GM13977 (cell line): ENCODE results near the gene BTBD9.

ENCODE experiments used
- DNase-seq: peaks from one replicate; pipeline ENCODE4 v3.0.0; 2012; ENCODE audit warnings: low spot score
- in situ Hi-C: fragments of 300-500 bp; cut with MboI; formaldehyde crosslinking; loops from one replicate; pipeline ENCODE4 v1.12.0; 2022; ENCODE audit warnings: low sequenced_read_pairs, low pct_unique_long_range_greater_than_20kb, mixed read lengths, inconsistent platforms; ENCODE audit not compliant: unreplicated experiment
- TF ChIP-seq, protein P1 (sequence below): IDR thresholded peaks from 2 replicates; pipeline ENCODE4 v1.5.1; 2012; ENCODE audit warnings: mild to moderate bottlenecking, control low read depth; ENCODE audit not compliant: insufficient read depth; ENCODE audit errors: extremely low read depth, missing control alignments

Gene BTBD9

DNA sequence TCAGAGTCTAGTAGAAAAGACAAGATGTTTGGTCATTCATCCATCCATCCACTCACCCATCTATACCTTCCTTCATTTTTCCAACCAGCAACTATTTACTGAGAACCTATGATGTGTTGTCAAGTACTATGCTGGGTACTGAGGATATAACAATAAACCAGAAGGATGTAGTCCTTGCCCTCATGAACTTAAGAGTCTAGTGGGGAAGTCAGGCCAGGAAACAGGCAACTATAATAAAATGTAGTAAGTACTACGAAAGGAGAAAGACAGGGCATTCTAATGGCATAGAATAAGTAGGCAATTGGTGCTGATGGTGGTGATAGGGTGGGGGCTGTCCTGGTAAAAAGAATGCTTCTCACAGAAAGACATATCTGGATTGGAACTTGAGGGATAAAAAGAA is 245.7 kb downstream of the BTBD9 start:
- no peak for DNase-seq
- in situ Hi-C loops: no loop called here
- TF ChIP-seq, protein P1, sequence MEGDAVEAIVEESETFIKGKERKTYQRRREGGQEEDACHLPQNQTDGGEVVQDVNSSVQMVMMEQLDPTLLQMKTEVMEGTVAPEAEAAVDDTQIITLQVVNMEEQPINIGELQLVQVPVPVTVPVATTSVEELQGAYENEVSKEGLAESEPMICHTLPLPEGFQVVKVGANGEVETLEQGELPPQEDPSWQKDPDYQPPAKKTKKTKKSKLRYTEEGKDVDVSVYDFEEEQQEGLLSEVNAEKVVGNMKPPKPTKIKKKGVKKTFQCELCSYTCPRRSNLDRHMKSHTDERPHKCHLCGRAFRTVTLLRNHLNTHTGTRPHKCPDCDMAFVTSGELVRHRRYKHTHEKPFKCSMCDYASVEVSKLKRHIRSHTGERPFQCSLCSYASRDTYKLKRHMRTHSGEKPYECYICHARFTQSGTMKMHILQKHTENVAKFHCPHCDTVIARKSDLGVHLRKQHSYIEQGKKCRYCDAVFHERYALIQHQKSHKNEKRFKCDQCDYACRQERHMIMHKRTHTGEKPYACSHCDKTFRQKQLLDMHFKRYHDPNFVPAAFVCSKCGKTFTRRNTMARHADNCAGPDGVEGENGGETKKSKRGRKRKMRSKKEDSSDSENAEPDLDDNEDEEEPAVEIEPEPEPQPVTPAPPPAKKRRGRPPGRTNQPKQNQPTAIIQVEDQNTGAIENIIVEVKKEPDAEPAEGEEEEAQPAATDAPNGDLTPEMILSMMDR: no peak

DNA sequence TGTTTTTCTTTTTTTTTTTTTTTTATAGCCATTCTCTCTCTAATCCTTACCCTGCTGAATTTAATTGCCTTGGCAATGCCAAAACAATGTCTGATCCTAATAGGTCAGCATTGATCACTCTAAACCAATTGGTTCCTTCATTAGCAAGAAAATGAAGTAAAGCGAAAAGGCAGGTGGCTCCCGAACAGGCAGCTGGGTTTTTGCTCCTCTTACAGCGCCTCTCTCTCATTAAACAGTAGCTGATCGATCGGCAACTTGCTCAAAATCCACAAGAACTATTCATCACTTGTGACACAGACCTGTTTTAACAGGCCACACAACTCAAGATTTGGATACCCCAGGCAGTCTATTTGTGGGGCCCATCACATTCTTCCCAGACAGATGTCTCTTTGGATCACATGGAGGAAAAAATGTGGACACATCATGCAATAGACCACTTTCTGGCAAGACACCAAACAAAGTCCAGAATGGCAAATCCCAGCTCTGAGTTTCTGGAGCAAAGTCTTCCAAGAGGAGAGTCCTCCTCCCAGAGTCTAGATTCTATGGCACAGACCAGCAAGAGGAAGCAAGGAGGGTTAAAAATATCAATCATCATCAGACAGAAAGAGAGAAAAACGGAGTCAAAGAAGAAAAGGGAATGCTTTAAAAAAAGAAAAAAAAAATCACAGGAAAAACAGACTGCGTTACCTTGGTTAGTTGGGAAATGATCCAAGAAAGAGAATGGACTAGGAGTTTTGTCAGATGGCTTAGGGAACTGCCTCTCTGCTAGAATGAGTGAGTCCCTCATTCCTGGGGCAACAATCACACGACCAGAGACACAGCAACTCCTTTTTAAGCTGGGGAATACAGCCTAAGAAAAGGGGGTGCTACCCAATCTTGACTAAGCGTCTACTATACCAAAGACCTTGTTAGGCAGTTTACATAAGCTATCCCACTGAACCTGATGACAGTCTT is 247.8 kb downstream of the BTBD9 start:
- TF ChIP-seq, protein P1: no peak
- in situ Hi-C loops: no loop called here
- DNase-seq: no peak

DNA sequence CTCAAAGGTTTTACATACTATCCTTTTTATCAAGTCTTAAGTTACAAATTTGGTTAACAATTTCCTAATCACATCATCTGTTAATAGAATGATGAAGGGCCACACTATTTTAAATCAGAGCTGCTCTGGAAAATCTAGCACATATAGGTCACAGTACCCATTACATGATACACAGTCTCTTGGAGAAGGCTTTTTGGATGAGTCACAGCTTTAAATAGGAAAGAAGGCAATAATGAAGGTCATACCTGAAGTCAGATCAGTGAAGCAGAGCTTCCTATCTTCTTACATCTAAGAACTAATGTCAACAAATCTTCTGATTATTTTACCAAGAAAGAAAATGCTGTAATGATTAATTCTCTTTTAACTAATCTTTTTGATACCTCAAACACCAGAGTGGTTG is 248.5 kb downstream of the BTBD9 start:
- TF ChIP-seq, protein P1: no peak
- in situ Hi-C loops: no loop called here
- DNase-seq: no peak

DNA sequence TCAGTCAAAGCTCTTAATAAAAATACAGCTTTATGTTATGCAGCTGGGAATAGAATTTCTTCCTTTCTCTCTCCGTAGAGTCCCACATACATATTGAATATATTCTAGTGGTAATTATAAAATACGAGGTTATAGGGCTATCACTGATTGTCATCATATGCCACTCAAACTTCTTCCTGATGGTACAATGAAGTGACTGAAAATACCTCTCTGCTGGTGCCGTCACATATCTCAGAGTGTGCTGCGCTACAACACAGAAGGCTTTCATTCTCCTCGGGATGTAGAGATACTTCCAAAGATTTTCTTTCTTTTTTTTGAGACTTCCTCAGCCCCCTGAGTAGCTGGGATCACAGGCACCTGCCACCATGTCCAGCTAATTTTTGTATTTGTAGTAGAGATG is 249.9 kb downstream of the BTBD9 start:
- no peak for DNase-seq
- in situ Hi-C loops: no loop called here
- TF ChIP-seq, protein P1: no peak

DNA sequence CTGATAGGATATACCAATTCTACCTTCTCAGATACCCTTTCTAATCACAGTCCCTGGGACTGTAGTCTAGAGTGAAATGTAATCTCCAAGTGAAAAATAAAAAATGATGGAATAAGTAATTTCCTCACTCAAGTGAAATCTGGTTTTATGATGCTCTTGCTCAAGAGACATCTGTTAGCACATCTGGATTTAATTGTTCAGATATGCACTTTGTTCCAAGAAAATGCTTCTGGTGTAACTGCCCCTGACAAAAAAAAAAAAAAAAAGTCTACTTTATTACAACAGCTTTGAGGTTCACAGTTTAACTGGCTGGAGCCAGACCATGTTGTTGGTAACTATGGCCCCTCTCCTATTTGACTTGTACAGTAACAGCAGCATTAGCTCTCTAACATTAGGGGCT is 251.8 kb downstream of the BTBD9 start:
- in situ Hi-C loops: no loop called here
- TF ChIP-seq, protein P1: no peak
- DNase-seq: no peak

DNA sequence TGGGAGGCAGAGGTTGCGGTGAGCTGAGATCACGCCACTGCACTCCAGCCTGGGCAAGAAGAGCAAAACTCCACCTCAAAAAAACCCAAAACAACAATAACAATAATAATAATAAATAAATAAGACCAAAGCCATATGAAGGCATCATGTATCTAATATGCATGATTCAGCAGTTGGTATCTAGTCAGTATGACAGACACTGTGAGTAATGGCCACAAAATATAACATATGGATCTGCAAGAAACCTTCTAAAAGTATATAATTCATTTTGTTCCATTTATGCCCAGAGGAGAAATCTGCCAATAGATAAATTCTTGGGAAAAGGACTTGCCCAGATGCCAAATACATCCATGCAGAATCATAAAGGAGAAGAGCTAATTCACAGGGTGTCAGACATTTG is 252.3 kb downstream of the BTBD9 start:
- in situ Hi-C loops: no loop called here
- no peak for DNase-seq
- TF ChIP-seq, protein P1: no peak
